ENCODE results near the gene IL4.
A peak's percentile ranks its signal among the peaks of the same experiment; 100 is the strongest.

Gene IL4

DNA sequence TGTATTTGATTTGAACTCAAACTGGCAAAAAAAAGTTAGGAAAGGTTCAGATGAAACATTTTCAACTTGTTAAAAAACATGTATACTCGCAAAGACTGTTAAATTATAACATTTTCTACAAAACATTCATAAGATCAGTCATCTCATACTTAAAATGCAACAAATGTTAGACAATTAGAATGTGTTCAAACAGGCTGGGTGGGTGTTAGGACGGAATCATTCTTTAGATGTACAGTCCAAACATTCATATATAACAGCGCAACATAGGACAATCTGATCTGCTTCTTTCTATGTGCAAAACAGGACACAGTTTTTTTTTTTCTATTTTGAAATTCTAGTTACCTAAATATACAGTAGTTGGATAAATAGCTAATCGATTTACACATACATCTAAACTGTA, 22.2 kb downstream of the IL4 start:
- no peak for DNase-seq (ENCODE audit: low read depth)

DNA sequence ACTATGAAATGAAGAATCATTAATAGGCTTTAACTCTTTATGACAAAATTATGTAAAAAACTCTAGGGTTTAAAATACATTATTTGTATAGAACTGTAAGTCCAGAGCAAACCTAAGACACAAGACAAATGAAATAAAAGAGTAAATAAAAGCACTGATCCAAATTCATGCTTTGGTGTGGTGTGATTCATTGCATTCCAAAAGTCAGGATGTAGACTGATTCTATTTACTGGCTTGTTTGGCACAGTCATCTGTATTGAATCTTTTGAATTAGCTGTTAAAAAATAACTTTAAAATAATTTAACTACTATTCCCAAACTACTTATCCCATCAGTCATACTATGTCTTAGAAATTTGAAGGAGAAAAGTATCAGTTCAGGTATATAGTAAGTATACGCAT, 31.1 kb downstream of the IL4 start:
- DNase-seq (ENCODE audit: low read depth), result peak; percentile 64

DNA sequence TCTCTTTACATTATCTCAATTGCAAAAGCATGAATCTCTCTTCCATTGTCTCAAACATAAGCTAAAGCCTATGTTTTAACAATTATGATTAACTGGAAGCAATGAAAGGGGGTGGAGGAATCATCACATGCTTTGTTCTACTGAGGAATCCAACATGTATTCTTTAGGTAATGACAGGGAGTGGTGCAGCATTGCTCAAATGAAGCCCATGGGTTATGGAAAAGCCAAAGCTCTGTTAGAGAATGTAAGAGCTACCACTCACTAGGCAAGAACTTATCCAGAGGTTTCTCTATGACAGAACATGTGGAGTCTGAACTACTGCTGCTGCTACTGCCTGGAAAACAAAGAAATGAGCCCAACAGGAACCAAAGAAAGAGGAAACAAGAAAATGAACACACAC, 34.9 kb downstream of the IL4 start:
- no peak for DNase-seq (ENCODE audit: low read depth)

DNA sequence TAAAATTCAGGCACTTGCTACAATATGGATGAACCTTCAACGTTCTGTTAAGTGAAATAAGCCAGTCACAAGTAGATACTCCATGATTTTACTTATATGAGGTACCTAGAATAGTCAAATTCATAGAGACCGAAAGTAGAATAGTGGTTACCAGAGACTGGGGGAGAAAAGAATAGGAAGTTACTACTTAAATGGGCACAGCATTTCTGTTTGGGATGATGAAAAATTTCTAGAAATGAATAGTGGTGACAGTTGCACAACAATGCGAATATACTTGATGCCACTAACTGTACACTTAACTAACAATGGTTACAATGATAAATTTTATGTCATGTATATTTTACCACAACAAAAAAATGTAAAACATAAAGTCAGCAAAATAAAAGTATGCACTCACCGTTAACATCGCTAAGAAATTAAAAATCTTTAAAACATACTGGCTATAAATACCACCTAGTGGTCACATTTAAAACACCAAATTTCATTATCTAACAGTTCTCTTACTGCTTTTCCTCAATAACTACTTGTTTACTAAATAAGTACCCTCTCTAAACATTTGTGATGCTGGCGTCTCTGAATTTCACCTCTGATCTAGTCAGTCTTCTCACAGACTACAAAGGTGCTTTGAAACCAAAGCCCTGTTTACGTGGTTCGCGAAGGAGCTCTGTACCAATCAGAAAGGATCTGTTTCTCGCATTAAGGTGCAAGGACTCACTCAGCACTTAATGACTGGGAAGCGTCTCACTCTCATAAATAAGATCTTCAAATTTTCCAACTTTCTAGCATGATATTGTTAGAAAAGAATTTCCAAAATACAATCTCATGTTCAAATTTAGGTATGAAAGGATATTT, 40.9 kb downstream of the IL4 start:
- DNase-seq (ENCODE audit: low read depth), result peak; percentile 24

DNA sequence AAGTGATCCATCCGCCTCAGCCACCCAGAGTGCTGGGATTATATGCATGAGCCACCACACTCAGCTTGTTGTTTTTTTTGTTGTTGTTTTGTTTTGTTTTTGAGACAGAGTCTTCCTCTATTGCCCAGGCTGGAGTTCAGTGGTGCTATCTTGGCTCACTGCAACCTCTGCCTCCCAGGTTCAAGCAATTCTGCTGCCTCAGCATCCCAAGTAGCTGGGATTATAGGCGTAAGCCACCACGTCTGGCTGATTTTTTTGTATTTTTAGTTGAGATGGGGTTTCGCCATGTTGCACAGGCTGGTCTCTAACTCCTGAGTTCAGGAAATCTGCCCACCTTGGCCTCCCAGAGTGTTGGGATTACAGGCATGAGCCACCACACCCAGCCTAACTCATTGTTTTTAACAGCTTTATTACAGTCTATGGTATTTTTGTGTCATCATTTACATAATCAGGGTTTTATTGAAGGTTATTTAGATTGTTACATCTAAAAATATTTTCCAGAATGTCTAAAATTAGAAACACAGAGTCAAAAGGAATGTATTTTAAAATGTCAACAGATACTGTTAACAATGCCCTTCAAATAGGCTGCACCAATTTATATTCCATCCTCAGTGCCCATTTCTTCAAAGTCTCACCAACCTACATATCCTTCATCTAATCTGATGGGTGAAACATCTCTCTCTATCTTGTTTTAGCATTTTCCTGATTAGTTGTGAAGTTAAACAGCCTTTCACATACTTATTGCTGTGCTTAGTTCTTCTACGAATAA, 44.9 kb downstream of the IL4 start:
- DNase-seq (ENCODE audit: low read depth), result peak; percentile 48

DNA sequence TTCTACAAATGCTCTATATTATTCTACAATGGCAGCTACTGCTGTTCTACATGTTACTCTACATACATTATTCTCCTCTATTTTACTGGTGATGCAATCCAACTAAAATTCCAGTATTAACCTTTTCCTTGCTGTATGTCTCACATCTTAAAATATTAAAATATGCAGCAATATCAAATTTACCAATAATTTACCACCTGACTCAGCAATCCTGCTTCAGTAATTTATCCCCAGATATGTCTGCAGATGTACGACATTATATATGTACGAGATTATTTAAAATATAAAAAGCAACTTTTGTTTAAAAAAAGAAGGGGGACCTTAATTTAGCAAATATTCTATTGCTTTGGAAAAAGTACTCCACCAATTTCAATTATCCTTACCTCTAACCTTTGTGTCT, 52.0 kb downstream of the IL4 start:
- DNase-seq (ENCODE audit: low read depth), result no peak

DNA sequence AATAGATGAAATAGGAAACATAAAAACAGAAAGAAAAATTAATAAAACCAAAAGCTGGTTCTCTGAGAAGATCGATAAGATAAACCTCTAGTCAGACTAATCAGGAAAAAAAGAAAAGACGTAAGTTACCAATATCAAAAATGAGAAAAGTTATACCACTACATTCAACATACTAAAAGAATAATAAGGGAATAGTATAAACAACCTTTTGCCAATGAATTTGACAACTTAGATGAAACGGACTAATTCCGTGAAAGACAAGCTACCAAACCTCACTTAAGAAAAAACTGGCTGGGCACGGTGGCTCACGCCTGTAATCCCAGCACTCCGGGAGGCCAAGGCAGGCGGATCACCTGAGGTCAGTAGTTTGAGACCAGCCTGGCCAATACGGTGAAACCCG, 56.1 kb downstream of the IL4 start:
- DNase-seq (ENCODE audit: low read depth), result no peak

All from EH (cell line).